HEK293 (cell line): Measurements from ENCODE around the gene L3MBTL4.
"Not testable (repeated sequence)": the region's sequence is repeated elsewhere in the genome, so short reads cannot be mapped to it uniquely, and the experiment has no call there.

ENCODE experiments used
- CTCF ChIA-PET: fragments of 350-600 bp; formaldehyde crosslinking; extraction: SDS; loops from one replicate; lab custom pipeline; 2021; ENCODE audit warnings: antibody characterized with exemption; lab: Yijun Ruan, JAX
- POLR2A ChIA-PET: fragments of 300-600 bp; formaldehyde crosslinking; extraction: SDS; loops from one replicate; lab custom pipeline; 2020; ENCODE audit warnings: antibody characterized with exemption, inconsistent platforms; lab: Yijun Ruan, JAX
- H3K27ac ChIP-seq: fragments of 200-500 bp; sonication (Bioruptor generic); 2 replicates; pipeline ENCODE4 v1.5.1; 2014; ENCODE audit warnings: low read depth, low read length, control low read depth, inconsistent platforms; ENCODE audit errors: extremely low read depth
- H3K36me3 ChIP-seq, 2 experiments: fragments of 200-500 bp in 1 of 2; sonication (Bioruptor generic) in 1 of 2; 1 replicate in 1 of 2; 2 replicates in 1 of 2; pipeline ENCODE4 v1.5.1; 2014 to 2017; ENCODE audit warnings: inconsistent platforms in 2 of 2, low read length in 2 of 2; ENCODE audit not compliant: control insufficient read depth in 2 of 2, insufficient read depth in 1 of 2
- H3K4me1 ChIP-seq: fragments of 200-500 bp; sonication (Bioruptor generic); 2 replicates; pipeline ENCODE4 v1.5.1; 2014; ENCODE audit warnings: mild to moderate bottlenecking, low read length, inconsistent platforms; ENCODE audit not compliant: control insufficient read depth, insufficient read depth
- H3K4me3 ChIP-seq: 2 replicates; pipeline ENCODE4 v1.5.1; 2011; ENCODE audit warnings: low read depth, mild to moderate bottlenecking, control low read depth, low read length, moderate library complexity
- H3K9me3 ChIP-seq: fragments of 200-500 bp; sonication (Bioruptor generic); 2 replicates; pipeline ENCODE4 v1.5.1; 2014; ENCODE audit warnings: low read depth, low read length, inconsistent platforms; ENCODE audit not compliant: control insufficient read depth, insufficient read depth
- GLIS1 ChIP-seq: fragments of 450-650 bp; formaldehyde crosslinking; IDR thresholded peaks from 2 replicates; pipeline ENCODE4 v1.5.1; 2016; ENCODE audit warnings: missing biosample characterization, missing genetic modification characterization
- IKZF3 ChIP-seq: fragments of 450-650 bp; IDR thresholded peaks from 2 replicates; pipeline ENCODE4 v1.5.0; 2018; ENCODE audit warnings: missing biosample characterization, mild to moderate bottlenecking, missing genetic modification characterization, moderate library complexity
- KLF17 ChIP-seq: fragments of 450-650 bp; formaldehyde crosslinking; IDR thresholded peaks from 2 replicates; pipeline ENCODE4 v1.5.1; 2016; ENCODE audit warnings: missing biosample characterization, missing genetic modification characterization
- OVOL3 ChIP-seq: fragments of 450-650 bp; formaldehyde crosslinking; IDR thresholded peaks from 2 replicates; pipeline ENCODE4 v1.5.1; 2016; ENCODE audit warnings: missing biosample characterization, missing genetic modification characterization
- YY1 ChIP-seq: fragments of 450-650 bp; formaldehyde crosslinking; IDR thresholded peaks from 2 replicates; pipeline ENCODE4 v1.5.1; 2018; ENCODE audit warnings: missing biosample characterization, missing genetic modification characterization
- ZBTB1 ChIP-seq: fragments of 450-650 bp; formaldehyde crosslinking; IDR thresholded peaks from 2 replicates; pipeline ENCODE4 v1.5.1; 2016; ENCODE audit warnings: missing biosample characterization, missing genetic modification characterization
- ZFHX2 ChIP-seq: fragments of 450-650 bp; formaldehyde crosslinking; conservative IDR thresholded peaks from 2 replicates; pipeline ENCODE4 v1.5.1; 2016; ENCODE audit warnings: missing biosample characterization, missing genetic modification characterization
- ZNF266 ChIP-seq: fragments of 450-650 bp; formaldehyde crosslinking; IDR thresholded peaks from 2 replicates; pipeline ENCODE4 v1.5.1; 2016; ENCODE audit warnings: missing biosample characterization, missing genetic modification characterization, low read depth
- ZNF433 ChIP-seq: fragments of 450-650 bp; formaldehyde crosslinking; IDR thresholded peaks from 2 replicates; pipeline ENCODE4 v1.5.1; 2016; ENCODE audit warnings: missing biosample characterization, missing genetic modification characterization, low read depth
- ZNF473 ChIP-seq: fragments of 450-650 bp; formaldehyde crosslinking; IDR thresholded peaks from 2 replicates; pipeline ENCODE4 v1.5.1; 2017; ENCODE audit warnings: missing biosample characterization, missing genetic modification characterization
- ZNF610 ChIP-seq: fragments of 450-650 bp; formaldehyde crosslinking; IDR thresholded peaks from 2 replicates; pipeline ENCODE4 v1.5.1; 2016; ENCODE audit warnings: missing biosample characterization, missing genetic modification characterization, borderline replicate concordance
- ZNF629 ChIP-seq: fragments of 450-650 bp; formaldehyde crosslinking; IDR thresholded peaks from 2 replicates; pipeline ENCODE4 v1.5.1; 2017; ENCODE audit warnings: missing biosample characterization, missing genetic modification characterization
- ZNF658 ChIP-seq: fragments of 450-650 bp; formaldehyde crosslinking; IDR thresholded peaks from 2 replicates; pipeline ENCODE4; 2016; ENCODE audit warnings: missing biosample characterization, missing genetic modification characterization
- ZNF660 ChIP-seq: fragments of 450-650 bp; IDR thresholded peaks from 2 replicates; pipeline ENCODE4 v1.5.1; 2018; ENCODE audit warnings: missing biosample characterization, mild to moderate bottlenecking, missing genetic modification characterization
- ZNF701 ChIP-seq: fragments of 450-650 bp; formaldehyde crosslinking; IDR thresholded peaks from 2 replicates; pipeline ENCODE4 v1.5.1; 2016; ENCODE audit warnings: missing biosample characterization, missing genetic modification characterization
- ZNF843 ChIP-seq: fragments of 450-650 bp; formaldehyde crosslinking; IDR thresholded peaks from 2 replicates; pipeline ENCODE4 v1.5.1; 2016; ENCODE audit warnings: missing biosample characterization, missing genetic modification characterization
- ZSCAN5A ChIP-seq: fragments of 450-650 bp; formaldehyde crosslinking; IDR thresholded peaks from 2 replicates; pipeline ENCODE4 v1.5.1; 2016; ENCODE audit warnings: missing biosample characterization, missing genetic modification characterization
- TF ChIP-seq, protein P1 (sequence below): fragments of 450-650 bp; formaldehyde crosslinking; IDR thresholded peaks from 2 replicates; pipeline ENCODE4 v1.5.1; 2016; ENCODE audit warnings: missing biosample characterization, missing genetic modification characterization, low read depth
- TF ChIP-seq, protein P2 (sequence below): fragments of 450-650 bp; formaldehyde crosslinking; IDR thresholded peaks from 2 replicates; pipeline ENCODE4 v1.5.1; 2016; ENCODE audit warnings: missing biosample characterization, missing genetic modification characterization, borderline replicate concordance

Gene L3MBTL4

GRCh38 chr18:6078877-6079276 is 335.8 kb downstream of the L3MBTL4 start:
- Histone ChIP-seq H3K9me3 (no peaks in the 10 kb centered on the region), H3K27ac (no peak overlapping the region), H3K4me1 (no peaks in the 10 kb centered on the region), H3K4me3 (no peak overlapping the region), H3K36me3 (no peaks in the 10 kb centered on the region)
- ChIA-PET CTCF (no interaction called here), POLR2A (no interaction called here)
- TF ChIP-seq ZBTB1 (no peak), IKZF3 (tag by site-specific recombination) (no peak), ZNF610 (tag by site-specific recombination) (peak; percentile 83; the same call in 1 of the 2 replicates)

- POLR2A ChIA-PET, H3K36me3 ChIP-seq, H3K4me1 ChIP-seq, H3K4me3 ChIP-seq, H3K9me3 ChIP-seq, H3K27ac ChIP-seq: not testable (repeated sequence)
- CTCF ChIA-PET = interaction anchor here (1.1 kb wide), 1 partner anchor 782 kb away, joined by 3 read pairs; no protein-coding TSS in a partner anchor
These were observed 342.3 kb downstream of the L3MBTL4 start for GRCh38 chr18:6072423-6072822.

DNA sequence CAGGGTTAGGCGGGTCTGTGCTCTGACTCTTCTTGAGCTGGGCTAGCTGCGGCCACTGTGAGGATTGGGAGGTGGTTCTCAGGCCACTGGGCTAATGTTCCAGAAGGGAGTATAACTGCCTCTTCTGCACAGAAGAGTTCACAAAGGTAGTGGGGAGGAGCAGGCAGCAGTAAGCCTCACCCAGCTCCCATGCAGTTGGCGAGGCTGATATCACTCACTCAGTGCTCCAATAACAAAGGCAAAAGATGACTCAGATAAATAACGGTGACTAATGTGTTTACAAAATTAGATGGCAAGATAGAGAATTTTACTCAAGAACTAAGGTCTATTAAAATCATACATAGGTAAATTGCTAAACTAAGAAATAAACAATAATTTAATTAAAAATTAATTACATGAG is 345.2 kb downstream of the L3MBTL4 start:
- H3K27ac ChIP-seq = no peak overlapping the region
- no peaks in the 10 kb centered on the region for H3K4me1 ChIP-seq
- no peak overlapping the region for H3K4me3 ChIP-seq
- no peak for TF ChIP-seq KLF17 (tag by site-specific recombination)
- no peak for TF ChIP-seq ZNF660 (tag by site-specific recombination)
- TF ChIP-seq YY1 (tag by site-specific recombination) = no peak
- TF ChIP-seq GLIS1 (tag by site-specific recombination) = no peak
- TF ChIP-seq, protein P1, sequence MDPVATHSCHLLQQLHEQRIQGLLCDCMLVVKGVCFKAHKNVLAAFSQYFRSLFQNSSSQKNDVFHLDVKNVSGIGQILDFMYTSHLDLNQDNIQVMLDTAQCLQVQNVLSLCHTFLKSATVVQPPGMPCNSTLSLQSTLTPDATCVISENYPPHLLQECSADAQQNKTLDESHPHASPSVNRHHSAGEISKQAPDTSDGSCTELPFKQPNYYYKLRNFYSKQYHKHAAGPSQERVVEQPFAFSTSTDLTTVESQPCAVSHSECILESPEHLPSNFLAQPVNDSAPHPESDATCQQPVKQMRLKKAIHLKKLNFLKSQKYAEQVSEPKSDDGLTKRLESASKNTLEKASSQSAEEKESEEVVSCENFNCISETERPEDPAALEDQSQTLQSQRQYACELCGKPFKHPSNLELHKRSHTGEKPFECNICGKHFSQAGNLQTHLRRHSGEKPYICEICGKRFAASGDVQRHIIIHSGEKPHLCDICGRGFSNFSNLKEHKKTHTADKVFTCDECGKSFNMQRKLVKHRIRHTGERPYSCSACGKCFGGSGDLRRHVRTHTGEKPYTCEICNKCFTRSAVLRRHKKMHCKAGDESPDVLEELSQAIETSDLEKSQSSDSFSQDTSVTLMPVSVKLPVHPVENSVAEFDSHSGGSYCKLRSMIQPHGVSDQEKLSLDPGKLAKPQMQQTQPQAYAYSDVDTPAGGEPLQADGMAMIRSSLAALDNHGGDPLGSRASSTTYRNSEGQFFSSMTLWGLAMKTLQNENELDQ (tag by site-specific recombination) = no peak
- no peak for TF ChIP-seq ZSCAN5A (tag by site-specific recombination)
- TF ChIP-seq ZNF433 (tag by site-specific recombination) = no peak
- TF ChIP-seq OVOL3 (tag by site-specific recombination) = no peak
- TF ChIP-seq, protein P2, sequence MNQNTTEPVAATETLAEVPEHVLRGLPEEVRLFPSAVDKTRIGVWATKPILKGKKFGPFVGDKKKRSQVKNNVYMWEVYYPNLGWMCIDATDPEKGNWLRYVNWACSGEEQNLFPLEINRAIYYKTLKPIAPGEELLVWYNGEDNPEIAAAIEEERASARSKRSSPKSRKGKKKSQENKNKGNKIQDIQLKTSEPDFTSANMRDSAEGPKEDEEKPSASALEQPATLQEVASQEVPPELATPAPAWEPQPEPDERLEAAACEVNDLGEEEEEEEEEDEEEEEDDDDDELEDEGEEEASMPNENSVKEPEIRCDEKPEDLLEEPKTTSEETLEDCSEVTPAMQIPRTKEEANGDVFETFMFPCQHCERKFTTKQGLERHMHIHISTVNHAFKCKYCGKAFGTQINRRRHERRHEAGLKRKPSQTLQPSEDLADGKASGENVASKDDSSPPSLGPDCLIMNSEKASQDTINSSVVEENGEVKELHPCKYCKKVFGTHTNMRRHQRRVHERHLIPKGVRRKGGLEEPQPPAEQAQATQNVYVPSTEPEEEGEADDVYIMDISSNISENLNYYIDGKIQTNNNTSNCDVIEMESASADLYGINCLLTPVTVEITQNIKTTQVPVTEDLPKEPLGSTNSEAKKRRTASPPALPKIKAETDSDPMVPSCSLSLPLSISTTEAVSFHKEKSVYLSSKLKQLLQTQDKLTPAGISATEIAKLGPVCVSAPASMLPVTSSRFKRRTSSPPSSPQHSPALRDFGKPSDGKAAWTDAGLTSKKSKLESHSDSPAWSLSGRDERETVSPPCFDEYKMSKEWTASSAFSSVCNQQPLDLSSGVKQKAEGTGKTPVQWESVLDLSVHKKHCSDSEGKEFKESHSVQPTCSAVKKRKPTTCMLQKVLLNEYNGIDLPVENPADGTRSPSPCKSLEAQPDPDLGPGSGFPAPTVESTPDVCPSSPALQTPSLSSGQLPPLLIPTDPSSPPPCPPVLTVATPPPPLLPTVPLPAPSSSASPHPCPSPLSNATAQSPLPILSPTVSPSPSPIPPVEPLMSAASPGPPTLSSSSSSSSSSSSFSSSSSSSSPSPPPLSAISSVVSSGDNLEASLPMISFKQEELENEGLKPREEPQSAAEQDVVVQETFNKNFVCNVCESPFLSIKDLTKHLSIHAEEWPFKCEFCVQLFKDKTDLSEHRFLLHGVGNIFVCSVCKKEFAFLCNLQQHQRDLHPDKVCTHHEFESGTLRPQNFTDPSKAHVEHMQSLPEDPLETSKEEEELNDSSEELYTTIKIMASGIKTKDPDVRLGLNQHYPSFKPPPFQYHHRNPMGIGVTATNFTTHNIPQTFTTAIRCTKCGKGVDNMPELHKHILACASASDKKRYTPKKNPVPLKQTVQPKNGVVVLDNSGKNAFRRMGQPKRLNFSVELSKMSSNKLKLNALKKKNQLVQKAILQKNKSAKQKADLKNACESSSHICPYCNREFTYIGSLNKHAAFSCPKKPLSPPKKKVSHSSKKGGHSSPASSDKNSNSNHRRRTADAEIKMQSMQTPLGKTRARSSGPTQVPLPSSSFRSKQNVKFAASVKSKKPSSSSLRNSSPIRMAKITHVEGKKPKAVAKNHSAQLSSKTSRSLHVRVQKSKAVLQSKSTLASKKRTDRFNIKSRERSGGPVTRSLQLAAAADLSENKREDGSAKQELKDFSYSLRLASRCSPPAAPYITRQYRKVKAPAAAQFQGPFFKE (tag by site-specific recombination) = no peak
- TF ChIP-seq ZFHX2 (tag by site-specific recombination) = no peak
- no peak for TF ChIP-seq ZNF266
- TF ChIP-seq ZNF701 (tag by site-specific recombination) = no peak
- TF ChIP-seq ZNF610 (tag by site-specific recombination) = no peak
- TF ChIP-seq ZNF658 (tag by site-specific recombination) = no peak
- no peak for TF ChIP-seq ZNF843
- TF ChIP-seq ZNF473 (tag by site-specific recombination) = no peak
- no peak for TF ChIP-seq ZNF629 (tag by site-specific recombination)
- TF ChIP-seq, all 188 proteins: peak for 0
- Histone ChIP-seq H3K9me3 (no peaks in the 10 kb centered on the region; the same call in 1 of the 2 replicates), H3K36me3 (no peaks in the 10 kb centered on the region; a peak in 1 of 3 replicates)
- ChIA-PET POLR2A (no interaction called here), CTCF (no interaction called here)
